ENCODE data around the gene RAB9A. TPM values are rescaled to one million over a fixed set of nuclear protein-coding genes. Genes with fewer than 3 reads are reported as not detected.

RAB9A gene
- total and polyA plus RNA-seq, 2 of the 8 experiments (the other 6 are each of a cell fraction or from before 2014, with no cell fraction given), result 21.8 to 34.0 TPM

GRCh38 chrX:13651150-13651549 lies 37.8 kb upstream of the RAB9A start (continued):
- TF ChIP-seq, protein P1, sequence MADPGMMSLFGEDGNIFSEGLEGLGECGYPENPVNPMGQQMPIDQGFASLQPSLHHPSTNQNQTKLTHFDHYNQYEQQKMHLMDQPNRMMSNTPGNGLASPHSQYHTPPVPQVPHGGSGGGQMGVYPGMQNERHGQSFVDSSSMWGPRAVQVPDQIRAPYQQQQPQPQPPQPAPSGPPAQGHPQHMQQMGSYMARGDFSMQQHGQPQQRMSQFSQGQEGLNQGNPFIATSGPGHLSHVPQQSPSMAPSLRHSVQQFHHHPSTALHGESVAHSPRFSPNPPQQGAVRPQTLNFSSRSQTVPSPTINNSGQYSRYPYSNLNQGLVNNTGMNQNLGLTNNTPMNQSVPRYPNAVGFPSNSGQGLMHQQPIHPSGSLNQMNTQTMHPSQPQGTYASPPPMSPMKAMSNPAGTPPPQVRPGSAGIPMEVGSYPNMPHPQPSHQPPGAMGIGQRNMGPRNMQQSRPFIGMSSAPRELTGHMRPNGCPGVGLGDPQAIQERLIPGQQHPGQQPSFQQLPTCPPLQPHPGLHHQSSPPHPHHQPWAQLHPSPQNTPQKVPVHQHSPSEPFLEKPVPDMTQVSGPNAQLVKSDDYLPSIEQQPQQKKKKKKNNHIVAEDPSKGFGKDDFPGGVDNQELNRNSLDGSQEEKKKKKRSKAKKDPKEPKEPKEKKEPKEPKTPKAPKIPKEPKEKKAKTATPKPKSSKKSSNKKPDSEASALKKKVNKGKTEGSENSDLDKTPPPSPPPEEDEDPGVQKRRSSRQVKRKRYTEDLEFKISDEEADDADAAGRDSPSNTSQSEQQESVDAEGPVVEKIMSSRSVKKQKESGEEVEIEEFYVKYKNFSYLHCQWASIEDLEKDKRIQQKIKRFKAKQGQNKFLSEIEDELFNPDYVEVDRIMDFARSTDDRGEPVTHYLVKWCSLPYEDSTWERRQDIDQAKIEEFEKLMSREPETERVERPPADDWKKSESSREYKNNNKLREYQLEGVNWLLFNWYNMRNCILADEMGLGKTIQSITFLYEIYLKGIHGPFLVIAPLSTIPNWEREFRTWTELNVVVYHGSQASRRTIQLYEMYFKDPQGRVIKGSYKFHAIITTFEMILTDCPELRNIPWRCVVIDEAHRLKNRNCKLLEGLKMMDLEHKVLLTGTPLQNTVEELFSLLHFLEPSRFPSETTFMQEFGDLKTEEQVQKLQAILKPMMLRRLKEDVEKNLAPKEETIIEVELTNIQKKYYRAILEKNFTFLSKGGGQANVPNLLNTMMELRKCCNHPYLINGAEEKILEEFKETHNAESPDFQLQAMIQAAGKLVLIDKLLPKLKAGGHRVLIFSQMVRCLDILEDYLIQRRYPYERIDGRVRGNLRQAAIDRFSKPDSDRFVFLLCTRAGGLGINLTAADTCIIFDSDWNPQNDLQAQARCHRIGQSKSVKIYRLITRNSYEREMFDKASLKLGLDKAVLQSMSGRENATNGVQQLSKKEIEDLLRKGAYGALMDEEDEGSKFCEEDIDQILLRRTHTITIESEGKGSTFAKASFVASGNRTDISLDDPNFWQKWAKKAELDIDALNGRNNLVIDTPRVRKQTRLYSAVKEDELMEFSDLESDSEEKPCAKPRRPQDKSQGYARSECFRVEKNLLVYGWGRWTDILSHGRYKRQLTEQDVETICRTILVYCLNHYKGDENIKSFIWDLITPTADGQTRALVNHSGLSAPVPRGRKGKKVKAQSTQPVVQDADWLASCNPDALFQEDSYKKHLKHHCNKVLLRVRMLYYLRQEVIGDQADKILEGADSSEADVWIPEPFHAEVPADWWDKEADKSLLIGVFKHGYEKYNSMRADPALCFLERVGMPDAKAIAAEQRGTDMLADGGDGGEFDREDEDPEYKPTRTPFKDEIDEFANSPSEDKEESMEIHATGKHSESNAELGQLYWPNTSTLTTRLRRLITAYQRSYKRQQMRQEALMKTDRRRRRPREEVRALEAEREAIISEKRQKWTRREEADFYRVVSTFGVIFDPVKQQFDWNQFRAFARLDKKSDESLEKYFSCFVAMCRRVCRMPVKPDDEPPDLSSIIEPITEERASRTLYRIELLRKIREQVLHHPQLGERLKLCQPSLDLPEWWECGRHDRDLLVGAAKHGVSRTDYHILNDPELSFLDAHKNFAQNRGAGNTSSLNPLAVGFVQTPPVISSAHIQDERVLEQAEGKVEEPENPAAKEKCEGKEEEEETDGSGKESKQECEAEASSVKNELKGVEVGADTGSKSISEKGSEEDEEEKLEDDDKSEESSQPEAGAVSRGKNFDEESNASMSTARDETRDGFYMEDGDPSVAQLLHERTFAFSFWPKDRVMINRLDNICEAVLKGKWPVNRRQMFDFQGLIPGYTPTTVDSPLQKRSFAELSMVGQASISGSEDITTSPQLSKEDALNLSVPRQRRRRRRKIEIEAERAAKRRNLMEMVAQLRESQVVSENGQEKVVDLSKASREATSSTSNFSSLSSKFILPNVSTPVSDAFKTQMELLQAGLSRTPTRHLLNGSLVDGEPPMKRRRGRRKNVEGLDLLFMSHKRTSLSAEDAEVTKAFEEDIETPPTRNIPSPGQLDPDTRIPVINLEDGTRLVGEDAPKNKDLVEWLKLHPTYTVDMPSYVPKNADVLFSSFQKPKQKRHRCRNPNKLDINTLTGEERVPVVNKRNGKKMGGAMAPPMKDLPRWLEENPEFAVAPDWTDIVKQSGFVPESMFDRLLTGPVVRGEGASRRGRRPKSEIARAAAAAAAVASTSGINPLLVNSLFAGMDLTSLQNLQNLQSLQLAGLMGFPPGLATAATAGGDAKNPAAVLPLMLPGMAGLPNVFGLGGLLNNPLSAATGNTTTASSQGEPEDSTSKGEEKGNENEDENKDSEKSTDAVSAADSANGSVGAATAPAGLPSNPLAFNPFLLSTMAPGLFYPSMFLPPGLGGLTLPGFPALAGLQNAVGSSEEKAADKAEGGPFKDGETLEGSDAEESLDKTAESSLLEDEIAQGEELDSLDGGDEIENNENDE (IDR thresholded peaks at IDR 0.05; ENCODE audit: insufficient replicate concordance, low read length), result no peak
- TF ChIP-seq SIRT6 (IDR thresholded peaks at IDR 0.05; ENCODE audit: low read length), result no peak
- no peak for TF ChIP-seq BACH1 (IDR thresholded peaks at IDR 0.05; ENCODE audit: low read length)
- TF ChIP-seq KDM4A (IDR thresholded peaks at IDR 0.05; ENCODE audit: low read depth, low read length, severe bottlenecking), result no peak
- TF ChIP-seq MAX (IDR thresholded peaks at IDR 0.05), result no peak
- TF ChIP-seq EGR1 (IDR thresholded peaks at IDR 0.05; ENCODE audit: borderline replicate concordance, low read depth, low read length), result no peak
- TF ChIP-seq SP2 (IDR thresholded peaks at IDR 0.05; ENCODE audit: low read length), result no peak
- no peak for TF ChIP-seq POLR2AphosphoS5 (IDR thresholded peaks at IDR 0.05; ENCODE audit: low read depth, low read length)
- no peak for TF ChIP-seq TAF7 (optimal IDR thresholded peaks at IDR 0.05; ENCODE audit: borderline replicate concordance, low read depth, low read length)

All from H1 (cell line).